ENCODE results near the gene REEP1.

- TF ChIP-seq POLR2A (IDR thresholded peaks at IDR 0.05): no peak
- TF ChIP-seq, protein P1, sequence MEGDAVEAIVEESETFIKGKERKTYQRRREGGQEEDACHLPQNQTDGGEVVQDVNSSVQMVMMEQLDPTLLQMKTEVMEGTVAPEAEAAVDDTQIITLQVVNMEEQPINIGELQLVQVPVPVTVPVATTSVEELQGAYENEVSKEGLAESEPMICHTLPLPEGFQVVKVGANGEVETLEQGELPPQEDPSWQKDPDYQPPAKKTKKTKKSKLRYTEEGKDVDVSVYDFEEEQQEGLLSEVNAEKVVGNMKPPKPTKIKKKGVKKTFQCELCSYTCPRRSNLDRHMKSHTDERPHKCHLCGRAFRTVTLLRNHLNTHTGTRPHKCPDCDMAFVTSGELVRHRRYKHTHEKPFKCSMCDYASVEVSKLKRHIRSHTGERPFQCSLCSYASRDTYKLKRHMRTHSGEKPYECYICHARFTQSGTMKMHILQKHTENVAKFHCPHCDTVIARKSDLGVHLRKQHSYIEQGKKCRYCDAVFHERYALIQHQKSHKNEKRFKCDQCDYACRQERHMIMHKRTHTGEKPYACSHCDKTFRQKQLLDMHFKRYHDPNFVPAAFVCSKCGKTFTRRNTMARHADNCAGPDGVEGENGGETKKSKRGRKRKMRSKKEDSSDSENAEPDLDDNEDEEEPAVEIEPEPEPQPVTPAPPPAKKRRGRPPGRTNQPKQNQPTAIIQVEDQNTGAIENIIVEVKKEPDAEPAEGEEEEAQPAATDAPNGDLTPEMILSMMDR (IDR thresholded peaks at IDR 0.05): no peak
- no peak for TF ChIP-seq EP300 (IDR thresholded peaks at IDR 0.05)
Measured at GRCh38 chr2:86249176-86249575, 88.2 kb downstream of the REEP1 start.
